Activated CD4-positive, alpha-beta T cell treated with anti-CD3 and anti-CD28 coated beads, Interleukin-2, amount 50 U/mL, for 16 hours (primary cell): ENCODE results near the gene FGF9.

Experiments
- DNase-seq: peaks from one replicate; pipeline ENCODE4 v3.0.0-alpha.2; 2020

FGF9 gene

DNA sequence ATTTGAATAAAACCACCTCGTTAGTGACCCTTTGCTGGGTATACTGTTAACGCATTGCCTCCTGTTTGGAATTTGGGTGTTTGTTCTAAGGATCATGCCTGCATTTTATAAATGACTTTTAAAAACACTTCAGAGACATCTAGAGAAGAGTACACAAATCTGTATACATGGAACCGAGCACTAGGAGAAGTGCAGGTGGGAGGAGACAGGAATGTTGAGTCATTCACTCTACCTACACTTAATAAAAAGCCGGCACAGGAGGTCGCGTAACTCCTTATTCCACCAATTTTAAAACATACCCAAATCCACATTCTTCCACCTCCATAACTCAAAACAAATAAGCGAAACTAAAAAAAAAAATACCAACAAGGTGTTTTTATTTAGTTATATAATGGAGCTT, 48.6 kb downstream of the FGF9 start:
- DNase-seq = no peak

DNA sequence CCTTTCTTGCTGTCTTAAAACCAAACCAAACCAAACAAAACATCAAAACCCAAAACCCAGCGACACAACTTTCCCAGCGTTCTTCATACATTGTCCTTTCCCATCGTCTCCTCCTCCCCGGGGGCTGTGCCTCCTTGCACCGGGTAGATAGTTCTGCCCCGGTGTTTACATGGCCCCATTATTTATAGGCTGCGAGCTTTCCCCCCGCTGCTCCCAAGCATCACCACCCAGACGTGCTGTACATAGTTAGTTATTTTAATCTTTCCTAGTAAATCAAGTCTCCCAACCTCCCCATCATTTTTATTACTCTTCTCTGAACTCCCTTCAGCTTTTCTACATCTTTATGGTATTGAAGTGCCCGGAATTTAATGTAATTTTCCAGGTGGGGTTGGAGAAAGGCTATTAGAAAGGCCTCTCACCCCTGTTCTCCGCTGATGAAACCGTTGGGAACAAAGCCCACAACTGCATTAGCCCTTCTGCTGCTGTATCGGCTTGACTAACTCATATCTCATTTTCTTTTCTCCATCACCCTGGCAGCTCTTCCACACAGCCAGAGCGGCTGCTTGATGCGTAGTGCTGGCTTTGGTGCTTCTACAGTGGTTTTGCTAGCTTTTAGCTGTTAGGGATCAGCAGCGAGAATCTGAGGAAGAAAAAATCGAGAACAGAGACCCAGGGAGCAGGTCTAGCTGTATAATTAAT, 53.1 kb downstream of the FGF9 start:
- no peak for DNase-seq

DNA sequence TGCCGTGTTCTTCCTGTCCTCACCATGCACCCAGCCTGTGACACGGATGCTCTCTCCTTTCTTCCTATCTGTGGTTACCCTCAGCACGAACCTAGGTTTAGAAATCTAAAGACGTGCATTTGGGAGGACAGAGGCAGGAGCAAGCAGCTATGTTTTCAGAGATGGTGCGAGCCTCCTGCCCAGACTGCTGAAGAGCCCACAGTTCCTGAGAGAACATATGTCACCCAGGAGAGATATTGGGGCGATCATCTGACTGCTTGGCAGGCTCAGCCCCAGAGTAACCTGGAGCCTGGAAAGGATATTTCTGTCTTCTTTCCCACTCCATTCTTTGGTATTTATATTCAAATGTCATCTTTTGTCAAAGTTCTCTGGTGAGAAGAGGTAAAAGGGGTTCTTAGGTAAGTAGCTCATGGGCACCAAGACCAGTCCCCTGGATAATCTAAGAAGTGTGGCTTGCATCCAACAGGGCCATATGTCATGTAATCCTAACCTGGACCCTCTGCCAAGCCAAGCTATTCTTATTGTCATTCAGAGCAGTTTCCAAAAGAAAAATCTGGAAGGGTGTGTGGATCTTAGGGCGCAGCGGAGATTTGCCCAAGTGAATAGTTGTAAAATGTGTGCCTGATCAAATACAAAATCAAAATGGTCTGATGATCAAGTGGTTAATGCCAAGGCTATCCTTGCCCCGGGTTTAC, 59.5 kb downstream of the FGF9 start:
- DNase-seq = no peak

DNA sequence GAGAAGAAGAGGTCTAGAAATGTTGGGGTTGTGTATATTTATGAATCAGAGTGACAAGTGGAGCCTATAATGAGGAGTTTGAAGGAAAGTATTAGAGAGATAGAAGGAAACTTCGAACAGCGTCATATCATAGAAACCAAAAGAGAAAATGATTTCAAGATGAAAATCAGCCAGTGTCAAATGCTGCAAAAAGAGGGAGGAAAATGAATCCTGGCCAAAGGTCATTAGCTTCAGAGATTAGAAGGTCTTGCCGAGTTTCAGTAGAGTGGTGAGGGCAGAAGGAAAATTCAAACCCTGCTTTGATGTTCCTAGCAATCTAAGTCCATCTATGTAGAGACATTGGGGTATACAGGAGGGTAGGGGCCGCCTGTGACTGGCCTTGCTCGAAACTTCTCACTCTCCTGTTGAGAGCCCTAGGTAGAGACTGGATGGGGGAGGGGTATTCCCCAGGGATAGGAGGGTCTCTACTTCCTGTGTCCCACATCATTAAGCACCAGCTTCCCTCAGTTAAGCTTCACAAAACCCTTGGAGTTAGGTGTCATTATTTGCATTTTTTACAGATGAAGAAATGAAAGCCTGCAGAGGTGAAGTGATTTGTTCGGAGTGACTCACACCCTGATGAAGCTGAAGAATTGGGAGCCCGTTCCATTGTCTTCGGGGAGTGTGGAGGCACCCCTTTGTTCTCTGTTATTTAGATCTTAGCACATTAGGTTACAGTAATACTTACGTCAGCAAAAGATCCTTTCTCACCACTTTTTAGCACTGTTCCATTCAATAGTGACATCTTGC, 62.8 kb downstream of the FGF9 start:
- no peak for DNase-seq

DNA sequence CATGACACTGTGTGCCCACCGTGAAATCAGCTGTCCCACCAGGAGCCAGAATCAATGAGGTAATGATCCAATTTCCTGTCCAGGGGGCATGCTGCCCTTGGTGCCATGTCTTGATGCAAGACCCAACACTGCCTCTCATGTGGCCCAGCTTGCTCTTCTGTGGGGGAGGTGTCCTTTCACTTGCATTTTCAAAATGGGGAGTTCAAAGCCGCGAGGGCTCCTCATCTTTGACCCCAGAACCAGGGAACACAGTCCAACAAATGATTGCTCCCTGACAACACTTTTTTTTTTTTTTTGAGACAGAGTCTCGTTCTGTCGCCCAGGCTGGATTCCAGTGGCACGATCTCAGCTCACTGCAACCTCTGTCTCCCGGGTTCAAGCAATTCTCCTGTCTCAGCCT, 64.1 kb downstream of the FGF9 start:
- DNase-seq = no peak

DNA sequence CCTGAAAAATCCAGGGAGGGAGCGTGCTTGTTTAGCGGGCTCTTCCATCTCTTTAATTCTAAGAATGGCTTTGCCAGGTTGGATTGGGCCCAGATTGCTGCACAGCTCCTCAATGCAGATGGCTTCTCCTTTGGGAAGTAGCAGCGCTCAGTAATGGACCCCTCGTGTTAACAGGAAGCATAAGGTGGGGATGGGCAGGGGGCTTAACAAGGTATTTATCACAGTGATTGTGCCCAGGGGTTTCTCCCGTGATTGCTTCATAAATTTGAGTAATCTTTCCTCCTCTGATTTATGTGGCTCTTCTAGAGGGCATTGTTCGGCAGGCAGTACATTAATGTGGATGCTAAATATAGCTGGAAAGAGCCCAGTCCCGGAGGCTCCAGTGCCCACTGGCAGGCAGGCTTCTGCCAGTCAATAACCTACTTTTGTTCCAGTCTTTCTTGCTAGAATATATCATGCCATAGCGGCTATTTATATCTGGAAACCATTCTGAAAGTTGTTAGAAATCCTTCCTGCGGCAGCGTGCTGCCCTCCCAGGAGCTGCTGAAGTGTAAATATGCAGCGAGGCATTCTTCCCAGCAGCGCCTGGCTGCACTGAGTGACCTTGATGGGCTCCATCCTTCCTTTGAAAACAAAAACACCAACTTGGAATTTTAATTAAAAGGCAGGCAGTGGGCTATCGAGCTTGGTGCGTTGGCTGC, 65.0 kb downstream of the FGF9 start:
- DNase-seq = no peak

DNA sequence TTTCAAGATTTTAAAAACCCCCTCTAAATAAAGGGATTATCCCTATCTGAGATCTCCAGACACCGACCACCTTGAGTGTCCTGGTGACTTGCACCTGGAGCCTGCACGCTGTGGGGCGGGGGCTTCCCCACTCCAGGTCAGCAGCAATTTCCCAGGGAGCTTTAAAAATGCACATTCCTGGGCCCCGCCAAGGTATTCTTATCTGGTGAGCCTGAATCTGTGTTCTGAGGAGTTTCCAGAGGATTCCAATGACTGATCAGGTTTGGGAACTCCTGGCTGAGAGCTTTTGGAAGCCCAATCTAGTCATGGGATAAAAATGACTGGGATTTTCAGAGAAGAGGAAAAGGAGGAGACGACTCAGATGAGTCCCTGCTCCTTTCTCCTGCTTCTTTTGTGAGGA, 66.1 kb downstream of the FGF9 start:
- no peak for DNase-seq

DNA sequence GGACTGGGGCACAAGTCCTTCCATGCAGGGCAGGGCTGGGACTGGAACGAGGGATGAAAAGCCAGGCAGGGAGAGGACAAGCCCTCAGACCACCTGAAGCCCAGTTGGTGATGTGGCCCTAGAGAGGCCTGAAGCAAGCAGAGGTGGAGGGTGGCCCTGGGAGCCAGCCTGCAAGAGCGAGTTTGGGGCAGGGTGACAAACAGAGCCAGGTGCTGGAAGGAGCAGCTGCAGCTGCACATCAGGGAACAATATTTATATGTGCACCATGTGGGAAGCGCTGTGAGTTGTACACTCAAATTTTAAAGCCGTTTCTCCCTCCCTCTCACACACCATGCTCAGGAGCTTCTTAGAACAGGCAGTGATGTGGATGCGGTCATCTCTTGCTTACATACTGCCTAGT, 67.8 kb downstream of the FGF9 start:
- DNase-seq = no peak

DNA sequence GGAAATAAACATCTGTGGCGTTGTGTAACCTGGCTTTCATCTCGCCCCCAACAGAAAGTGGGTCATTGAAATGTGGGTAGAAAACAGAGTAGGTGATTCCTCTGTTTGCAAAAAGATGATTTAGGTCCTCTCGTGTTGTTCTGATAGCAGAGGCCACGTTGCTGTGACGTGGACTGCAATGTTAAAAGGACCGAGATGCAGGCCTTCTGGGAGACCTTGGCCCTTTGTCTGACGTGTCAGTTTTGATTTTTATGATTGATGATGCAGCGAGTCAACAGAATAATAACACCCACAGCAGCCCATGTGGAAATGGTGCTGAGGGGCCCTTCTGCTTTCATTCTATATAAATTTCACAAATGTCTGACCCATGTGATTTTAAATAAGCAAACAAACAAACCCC, 68.9 kb downstream of the FGF9 start:
- no peak for DNase-seq

DNA sequence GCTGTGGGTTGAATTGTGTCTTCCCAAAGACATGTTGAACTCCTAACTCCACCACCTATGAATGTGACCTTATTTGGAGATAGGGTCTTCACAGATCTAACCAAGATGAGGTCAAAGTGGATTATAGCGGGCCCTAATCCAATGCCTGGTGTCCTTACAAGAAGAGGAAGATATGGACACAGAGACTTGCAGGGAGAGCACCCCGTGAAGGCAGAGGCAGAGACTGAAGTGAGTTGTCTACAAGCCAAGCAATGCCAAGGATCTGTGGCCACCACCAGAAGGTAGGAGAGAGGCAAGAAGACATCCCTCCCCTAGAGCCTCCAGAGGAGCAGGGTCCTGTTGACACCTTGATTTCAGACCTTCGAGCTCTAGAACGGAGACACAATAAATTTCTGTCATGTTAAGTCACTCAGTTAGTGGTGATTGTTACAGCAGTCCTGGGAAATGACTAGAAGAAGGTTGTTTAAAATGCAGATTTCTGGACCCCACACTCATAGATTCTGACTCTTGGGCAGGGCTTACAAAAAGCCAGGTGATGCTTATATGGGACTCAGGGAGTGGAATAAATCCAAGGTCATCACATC, 70.6 kb downstream of the FGF9 start:
- no peak for DNase-seq

DNA sequence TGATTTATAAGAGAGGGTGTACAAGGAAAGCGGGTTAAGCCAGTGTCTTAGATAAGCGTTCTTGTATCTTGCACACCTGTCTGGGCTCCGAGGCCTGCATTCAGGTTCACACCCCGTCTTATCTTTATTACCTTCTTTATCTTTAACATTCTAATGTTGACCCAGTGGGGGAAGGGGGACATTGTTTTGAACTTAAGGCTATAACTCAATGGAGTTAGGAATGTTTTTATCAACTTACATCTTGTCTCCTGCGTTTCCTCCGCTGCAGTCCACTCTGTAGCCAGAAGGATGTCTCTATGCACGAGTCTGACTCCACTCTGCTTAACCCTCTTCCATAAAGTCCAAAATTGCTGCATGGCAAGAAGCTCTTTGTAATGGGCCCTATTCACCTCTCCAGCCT, 71.2 kb downstream of the FGF9 start:
- DNase-seq = no peak

DNA sequence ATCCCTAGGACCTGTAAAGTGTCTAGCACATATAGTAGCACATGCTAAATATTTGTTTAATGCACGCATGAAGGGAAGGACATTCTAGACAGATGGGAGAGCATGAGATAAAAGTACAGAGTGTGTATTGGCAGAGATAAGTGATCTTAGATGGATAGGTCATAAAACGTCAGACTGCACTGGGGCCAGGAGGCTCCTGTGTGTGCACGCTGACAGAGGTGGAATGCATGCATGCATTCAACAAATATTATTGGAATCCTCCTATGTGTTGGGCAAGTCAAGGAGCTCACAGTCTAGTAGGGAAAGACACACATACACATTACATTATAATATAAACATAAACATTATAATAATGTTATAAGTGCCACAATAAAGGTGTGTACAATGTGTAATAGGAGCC, 73.3 kb downstream of the FGF9 start:
- DNase-seq = no peak

DNA sequence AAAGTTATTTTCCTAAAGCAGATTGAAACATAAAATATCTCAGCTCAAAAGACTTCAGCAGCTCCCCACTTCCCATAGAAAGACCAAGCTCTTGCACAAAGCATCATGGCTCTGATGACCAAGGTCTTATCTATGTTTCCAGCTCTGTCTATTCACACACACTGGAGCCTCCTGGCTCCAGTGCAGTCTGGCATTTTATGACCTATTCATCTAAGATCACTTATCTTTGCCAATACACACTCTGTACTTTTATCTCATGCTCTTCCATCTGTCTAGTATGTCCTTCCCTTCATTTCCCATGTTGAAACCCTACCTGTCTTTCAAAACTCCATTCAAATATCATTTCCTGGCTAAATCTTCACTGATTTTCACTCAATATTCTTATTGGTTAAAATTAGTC, 74.4 kb downstream of the FGF9 start:
- DNase-seq = no peak

DNA sequence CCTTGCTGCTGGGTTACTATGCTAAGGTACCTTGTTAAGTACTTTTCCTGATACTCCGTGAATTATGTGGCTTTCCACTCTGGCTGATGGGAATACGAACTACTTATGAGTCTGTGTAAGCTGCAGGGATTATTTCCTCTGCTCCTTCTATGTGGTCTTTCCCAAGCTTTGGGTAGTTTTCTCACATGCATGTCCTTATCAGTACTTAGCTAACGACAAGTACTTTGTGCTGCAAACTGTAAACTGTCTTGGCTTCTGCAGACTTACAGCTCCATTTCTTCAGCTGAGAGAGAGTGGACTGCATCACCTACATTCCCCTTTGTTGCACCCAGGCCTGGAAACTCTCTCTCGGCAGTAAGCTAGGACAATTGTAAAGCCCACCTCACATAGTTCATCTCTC, 76.6 kb downstream of the FGF9 start:
- no peak for DNase-seq

DNA sequence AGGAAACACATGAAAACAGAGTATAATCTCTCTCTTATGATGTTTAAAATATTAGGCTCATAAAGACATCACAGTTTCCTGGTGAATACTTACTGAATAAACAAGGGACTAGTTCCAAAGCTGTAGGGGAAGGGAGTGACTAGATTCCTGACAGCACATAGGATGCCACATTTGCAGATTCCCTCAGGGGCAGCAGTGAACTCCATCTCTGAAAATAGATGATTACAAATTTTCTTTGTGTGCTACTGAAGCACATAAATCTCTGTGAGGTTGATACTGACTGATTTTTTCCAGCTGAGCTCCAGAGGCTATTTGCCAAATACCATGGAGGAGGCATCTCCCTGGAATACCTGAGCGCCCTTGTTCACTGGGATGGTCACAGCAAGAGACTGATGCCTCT, 77.3 kb downstream of the FGF9 start:
- no peak for DNase-seq

DNA sequence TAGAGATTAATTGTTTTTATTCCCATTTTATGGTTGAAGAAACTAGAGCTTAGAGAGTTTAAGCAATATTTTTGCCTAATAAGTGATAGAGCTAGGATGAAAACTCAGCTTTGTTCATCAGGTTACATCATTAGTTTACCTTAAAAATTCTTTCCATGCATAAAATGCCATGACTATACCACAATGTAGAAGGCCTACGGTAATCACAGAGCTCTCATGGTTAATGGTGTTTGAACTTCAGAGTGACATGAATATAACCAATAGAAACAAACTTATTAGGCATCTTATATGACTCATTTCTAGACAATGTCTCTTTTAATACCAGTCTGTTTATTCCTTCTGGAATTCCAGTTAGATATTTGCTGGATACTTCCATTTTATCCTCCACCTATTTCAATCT, 78.5 kb downstream of the FGF9 start:
- no peak for DNase-seq

DNA sequence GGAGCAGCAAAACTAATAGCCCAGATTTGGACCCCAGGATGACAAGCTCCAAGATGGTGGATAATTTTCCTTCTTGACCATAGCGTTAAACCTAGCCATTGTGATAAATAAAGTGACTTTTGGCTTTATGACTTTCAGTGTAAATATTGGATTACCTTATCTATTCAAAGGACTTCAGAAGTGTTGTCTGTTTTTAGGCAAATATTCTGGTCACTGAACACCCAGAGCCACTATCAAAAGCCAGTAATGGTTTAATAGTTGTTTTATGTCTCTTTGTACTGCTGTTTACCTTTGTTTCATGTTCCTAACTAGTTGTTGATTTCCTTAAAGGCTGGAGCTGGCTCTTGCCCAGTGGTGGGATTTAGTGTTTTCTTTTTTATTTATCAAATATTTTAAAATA, 81.6 kb downstream of the FGF9 start:
- no peak for DNase-seq

DNA sequence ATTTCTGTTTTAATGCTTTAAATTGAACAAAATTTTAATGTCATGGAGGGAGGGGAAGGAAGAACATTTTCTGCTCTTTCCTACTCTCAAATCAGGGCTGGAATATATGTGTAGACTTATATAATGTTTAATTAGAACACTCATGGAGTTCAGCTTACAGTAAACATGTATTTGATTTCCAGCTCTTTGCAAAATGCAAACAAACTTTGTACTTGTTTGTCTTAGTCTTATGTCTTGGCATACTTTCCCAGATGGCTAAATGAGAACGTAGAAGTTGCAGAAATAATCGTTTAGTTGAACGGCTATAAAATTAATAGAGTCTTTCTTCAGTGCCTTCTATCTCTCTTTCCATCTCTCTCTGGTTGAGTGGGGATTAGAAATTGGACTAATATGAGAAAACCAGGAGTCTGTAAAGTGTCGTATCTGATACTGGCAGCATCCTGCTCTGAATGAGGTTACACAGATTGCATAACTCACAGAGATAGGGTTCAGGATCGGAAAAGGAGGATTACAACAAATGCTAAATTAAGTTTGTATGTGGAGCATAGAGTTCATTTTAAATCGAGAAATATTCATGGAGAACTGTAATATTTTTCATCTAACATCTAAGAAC, 82.3 kb downstream of the FGF9 start:
- no peak for DNase-seq
